ENCODE measurements around the gene UBLCP1. TPM values are rescaled to one million over a fixed set of nuclear protein-coding genes. Genes with fewer than 3 reads are reported as not detected.

The UBLCP1 gene
- total RNA-seq, 1 experiment from 2014 or later: 32.9 TPM

DNA sequence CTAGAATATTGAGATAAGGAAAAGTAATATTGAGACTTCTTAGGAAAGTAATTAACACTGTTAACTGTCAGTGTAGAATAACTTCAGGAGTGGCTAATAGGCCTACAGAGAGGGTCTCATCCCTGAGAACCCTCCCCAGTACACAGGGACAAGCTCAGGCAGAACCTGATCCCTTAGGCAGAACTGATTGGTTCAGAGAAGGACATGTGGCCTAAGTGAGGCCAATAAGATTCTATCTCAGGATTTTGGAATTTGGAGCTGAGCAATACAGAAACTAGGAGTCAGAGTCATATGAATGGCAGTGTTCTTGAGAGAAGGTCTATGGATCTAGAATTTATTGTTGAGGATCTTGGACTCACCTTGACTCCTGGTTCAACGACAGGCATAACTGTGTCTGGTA, 10.9 kb upstream of the UBLCP1 start:
- CTCF ChIA-PET: no interaction called here
- TF ChIP-seq REST (IDR thresholded peaks at IDR 0.05; ENCODE audit: low read depth) (no peak), SP1 (IDR thresholded peaks at IDR 0.05; ENCODE audit: low read depth) (no peak), TCF7L2 (IDR thresholded peaks at IDR 0.05; ENCODE audit: borderline replicate concordance, extremely low read depth, insufficient read depth, insufficient read length) (no peak), SRF (IDR thresholded peaks at IDR 0.05; ENCODE audit: low read depth) (no peak), EGR1 (IDR thresholded peaks at IDR 0.05; ENCODE audit: low read depth) (no peak), SIN3A (IDR thresholded peaks at IDR 0.05; ENCODE audit: low read depth) (no peak), ZNF274 (IDR thresholded peaks at IDR 0.05; ENCODE audit: low read depth, low read length) (no peak), YY1 (IDR thresholded peaks at IDR 0.05; ENCODE audit: extremely low read depth, insufficient replicate concordance, low read depth, low read length) (no peak), CEBPB (IDR thresholded peaks at IDR 0.05; ENCODE audit: low read depth) (no peak)
- no peaks in the 10 kb centered on the region for H3K27me3 ChIP-seq (ENCODE audit: insufficient read depth, low read length)
- intact Hi-C loops (cut with micrococcal nuclease): no loop called here
- POLR2A ChIA-PET: no interaction called here
- no peak overlapping the region for H3K4me3 ChIP-seq (replicated peaks in 1 of 2; ENCODE audit: low read depth in 1 of 2, low read length in 2 of 2)
- no peaks in the 10 kb centered on the region for H4K20me1 ChIP-seq (ENCODE audit: insufficient read depth)
- no peaks in the 10 kb centered on the region for H3K9me3 ChIP-seq (ENCODE audit: control insufficient read depth in 1 of 2, insufficient read depth in 1 of 2, low read depth in 1 of 2, low read length in 2 of 2)
- RAD21 ChIA-PET (ENCODE audit: low non-redundant PET in 1 of 2, low total read pairs in 2 of 2, uncharacterized antibody in 2 of 2, unreplicated experiment in 2 of 2): no interaction called here
- no peaks in the 10 kb centered on the region for H3K4me1 ChIP-seq (ENCODE audit: control insufficient read depth in 1 of 2, insufficient read depth in 2 of 2, low read length in 2 of 2)
- H3K36me3 ChIP-seq (ENCODE audit: control insufficient read depth in 1 of 2, insufficient read depth in 2 of 2, low read length in 2 of 2): no peaks in the 10 kb centered on the region
- no peak overlapping the region for H3K9ac ChIP-seq (ENCODE audit: low read length)
- BruUV-seq (replicated peaks): no TSS peak
- H3K79me2 ChIP-seq (ENCODE audit: insufficient read depth, low read length): no peaks in the 10 kb centered on the region
- H3K4me2 ChIP-seq (ENCODE audit: low read length): no peak overlapping the region
- DNase-seq (ENCODE audit: low read depth, low spot score): no peak
- ATAC-seq: peak; percentile 54; the same call in 1 of the 2 replicates
- H3K9me2 ChIP-seq (ENCODE audit: insufficient read depth): no peaks in the 10 kb centered on the region
- H3K27ac ChIP-seq (ENCODE audit: low read depth, low read length): no peak overlapping the region
- no peak overlapping the region for H2AFZ ChIP-seq (ENCODE audit: low read depth, low read length, poor library complexity, severe bottlenecking)

All from HCT116 (cell line).